KMS-11 (cell line): Measurements from ENCODE around the gene STK32C.

Experiments used
- H2AFZ ChIP-seq: fragments of 200-600 bp; sonication (generic); 2 replicates; pipeline ENCODE4 v1.6.1; 2016; ENCODE audit warnings: antibody characterized with exemption, mixed run types, low read depth
- H3K27ac ChIP-seq: fragments of 200-600 bp; sonication (generic); 2 replicates; pipeline ENCODE4 v1.6.1; 2016; ENCODE audit warnings: mild to moderate bottlenecking, mixed run types
- H3K27me3 ChIP-seq: fragments of 200-600 bp; sonication (generic); 2 replicates; pipeline ENCODE4 v1.6.1; 2017; ENCODE audit warnings: mild to moderate bottlenecking, low read depth, mixed run types, moderate library complexity; ENCODE audit not compliant: insufficient read depth
- H3K36me3 ChIP-seq: fragments of 200-600 bp; sonication (generic); 2 replicates; pipeline ENCODE4 v1.6.1; 2017; ENCODE audit warnings: mild to moderate bottlenecking, mixed run types; ENCODE audit not compliant: insufficient read depth
- H3K4me1 ChIP-seq: fragments of 200-600 bp; sonication (generic); 2 replicates; pipeline ENCODE4 v1.6.1; 2016; ENCODE audit warnings: mild to moderate bottlenecking, low read depth, mixed run types; ENCODE audit not compliant: poor library complexity, severe bottlenecking
- H3K4me2 ChIP-seq: fragments of 200-600 bp; sonication (generic); 2 replicates; pipeline ENCODE4 v1.7.0; 2016; ENCODE audit warnings: mild to moderate bottlenecking, mixed run types
- H3K4me3 ChIP-seq: fragments of 200-600 bp; sonication (generic); IDR thresholded peaks from 2 replicates; pipeline ENCODE4 v1.6.1; 2017; ENCODE audit warnings: low read depth, low read length, mixed read lengths; ENCODE audit not compliant: insufficient read depth
- H3K79me2 ChIP-seq: fragments of 200-600 bp; sonication (generic); 2 replicates; pipeline ENCODE4 v1.6.1; 2016; ENCODE audit warnings: low read depth, mixed run types; ENCODE audit not compliant: insufficient read depth
- H3K9ac ChIP-seq: fragments of 200-600 bp; sonication (generic); 2 replicates; pipeline ENCODE4 v1.6.1; 2016; ENCODE audit warnings: mild to moderate bottlenecking, mixed run types
- H4K20me1 ChIP-seq: fragments of 200-600 bp; sonication (generic); 2 replicates; pipeline ENCODE4 v1.6.1; 2016; ENCODE audit warnings: mild to moderate bottlenecking, mixed run types; ENCODE audit not compliant: insufficient read depth
- CTCF ChIP-seq: fragments of 200-600 bp; sonication (generic); conservative IDR thresholded peaks from 2 replicates; pipeline ENCODE4 v1.6.1; 2017; ENCODE audit warnings: low read depth, mild to moderate bottlenecking, antibody characterized with exemption, low read length, moderate library complexity, mixed read lengths

Gene STK32C

GRCh38 chr10:132306864-132307751, 642 bp downstream of the STK32C start:
- H4K20me1 ChIP-seq: no peaks in the 10 kb centered on the region
- H3K4me2 ChIP-seq: no peak overlapping the region
- no peaks in the 10 kb centered on the region for H3K79me2 ChIP-seq
- no peak overlapping the region for H3K4me3 ChIP-seq
- no peaks in the 10 kb centered on the region for H3K4me1 ChIP-seq
- peaks cover 49% of the 10 kb centered on the region for H3K27me3 ChIP-seq
- no peak overlapping the region for H3K27ac ChIP-seq
- TF ChIP-seq CTCF: no peak
- H3K9ac ChIP-seq: no peak overlapping the region
- no peak overlapping the region for H2AFZ ChIP-seq
- no peaks in the 10 kb centered on the region for H3K36me3 ChIP-seq

GRCh38 chr10:132306343-132306685, 1.4 kb downstream of the STK32C start:
- H3K27ac ChIP-seq: no peak overlapping the region
- no peaks in the 10 kb centered on the region for H3K36me3 ChIP-seq
- no peaks in the 10 kb centered on the region for H3K4me1 ChIP-seq
- H3K9ac ChIP-seq: no peak overlapping the region
- no peak for TF ChIP-seq CTCF
- H4K20me1 ChIP-seq: no peaks in the 10 kb centered on the region
- no peak overlapping the region for H3K4me2 ChIP-seq
- no peaks in the 10 kb centered on the region for H3K79me2 ChIP-seq
- peaks cover 55% of the 10 kb centered on the region for H3K27me3 ChIP-seq
- no peak overlapping the region for H3K4me3 ChIP-seq
- no peak overlapping the region for H2AFZ ChIP-seq

- Histone ChIP-seq H4K20me1 (no peaks in the 10 kb centered on the region), H3K4me2 (no peak overlapping the region), H3K9ac (no peak overlapping the region), H3K4me3 (no peak overlapping the region), H3K79me2 (no peaks in the 10 kb centered on the region), H2AFZ (no peak overlapping the region), H3K27ac (no peak overlapping the region), H3K27me3 (peaks cover 61% of the 10 kb centered on the region), H3K4me1 (no peaks in the 10 kb centered on the region), H3K36me3 (no peaks in the 10 kb centered on the region)
- TF ChIP-seq CTCF: no peak
Measured at GRCh38 chr10:132305654-132306342, 2.0 kb downstream of the STK32C start.

- peaks cover 69% of the 10 kb centered on the region for H3K27me3 ChIP-seq
- H3K27ac ChIP-seq: no peak overlapping the region
- H3K4me1 ChIP-seq: no peaks in the 10 kb centered on the region
- no peak overlapping the region for H2AFZ ChIP-seq
- H3K4me2 ChIP-seq: no peak overlapping the region
- no peaks in the 10 kb centered on the region for H3K36me3 ChIP-seq
- H3K79me2 ChIP-seq: no peaks in the 10 kb centered on the region
- H3K4me3 ChIP-seq: no peak overlapping the region
- no peak overlapping the region for H3K9ac ChIP-seq
- H4K20me1 ChIP-seq: no peaks in the 10 kb centered on the region
- TF ChIP-seq CTCF: no peak
Measured at GRCh38 chr10:132304756-132305509, 2.8 kb downstream of the STK32C start.
